Central memory CD4-positive, alpha-beta T cell (primary cell): ENCODE results near the gene VAV3.

Experiments used
- DNase-seq: peaks from one replicate; pipeline ENCODE4 v3.0.0; 2022

The VAV3 gene

DNA sequence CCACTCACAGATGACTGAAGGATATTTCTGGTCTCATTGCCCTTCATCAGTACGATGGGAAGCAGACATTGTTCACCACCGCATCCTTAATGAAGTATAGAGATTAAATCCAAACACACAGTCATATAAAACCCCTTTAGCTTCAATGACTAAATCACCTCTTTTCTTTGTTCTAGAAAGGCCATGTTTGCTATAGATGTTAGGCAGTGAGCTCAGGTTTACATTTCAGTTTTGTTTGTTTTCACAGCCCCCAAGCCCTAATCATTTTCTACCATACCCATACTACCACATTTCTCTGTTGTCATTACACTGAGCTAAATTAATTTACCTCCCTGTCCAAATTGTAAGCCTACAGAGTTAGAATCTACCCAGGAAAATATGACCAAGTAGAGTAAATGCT, 439.0 kb downstream of the VAV3 start:
- no peak for DNase-seq

GRCh38 chr1:107525145-107525544, 439.8 kb downstream of the VAV3 start:
- no peak for DNase-seq

DNA sequence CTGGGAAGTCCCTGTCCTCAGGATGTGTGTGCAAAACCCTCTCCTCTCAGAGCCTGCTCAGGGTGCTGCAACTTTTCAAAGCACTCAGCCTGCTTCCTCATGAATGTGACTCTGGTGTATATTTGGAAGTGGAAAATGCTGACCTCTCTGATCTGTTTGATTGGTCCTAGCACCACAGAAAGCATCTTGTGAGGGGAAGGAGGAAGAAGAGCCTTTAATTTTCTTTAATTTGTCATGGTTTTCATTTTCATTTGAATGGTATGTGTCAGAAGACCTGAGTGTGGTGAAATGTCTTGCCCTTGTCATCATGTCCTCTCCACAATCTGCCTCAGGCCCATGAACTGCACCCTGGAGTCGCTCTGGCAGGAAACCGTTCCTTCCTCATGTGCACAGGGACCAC, 440.7 kb downstream of the VAV3 start:
- DNase-seq: no peak

DNA sequence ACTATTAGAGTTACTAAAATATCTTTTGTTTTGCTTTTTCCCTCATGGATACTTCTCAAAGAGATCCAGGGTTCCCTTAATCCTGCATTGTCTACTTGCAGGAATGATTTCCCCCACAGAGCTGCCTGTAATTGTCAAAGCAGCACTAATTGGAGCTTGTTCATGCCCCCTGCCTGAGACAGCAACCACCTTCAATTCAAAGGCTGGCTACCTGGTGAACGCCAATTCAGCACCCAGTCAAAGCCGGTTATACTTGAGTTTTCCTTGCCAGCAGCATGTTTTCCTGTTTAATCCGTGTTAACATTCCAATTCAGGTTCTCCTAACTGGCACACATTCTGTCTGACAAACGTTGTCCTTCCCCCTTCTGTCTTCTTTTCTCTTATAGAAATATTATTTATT, 441.2 kb downstream of the VAV3 start:
- no peak for DNase-seq

DNA sequence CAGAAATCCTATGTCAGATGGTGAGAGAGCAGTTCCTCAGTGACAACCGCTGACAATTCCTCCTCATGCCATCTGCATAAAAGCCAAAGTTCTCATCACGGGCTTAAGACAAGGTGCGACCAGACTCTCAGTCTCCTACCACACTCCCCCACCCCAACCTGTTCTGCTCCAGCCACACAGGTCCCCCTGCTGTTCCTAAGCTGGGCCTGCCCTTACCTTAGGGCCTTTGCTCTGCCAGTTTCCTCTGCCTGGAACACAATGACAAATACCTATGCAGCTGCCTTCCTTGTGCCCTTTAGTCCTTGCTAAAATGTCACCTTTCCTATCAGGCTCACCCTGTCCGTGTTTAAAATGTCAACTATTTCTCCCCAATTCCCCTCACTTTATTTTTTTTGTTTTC, 441.9 kb downstream of the VAV3 start:
- DNase-seq: no peak
